DOHH2 (cell line): ENCODE data around the gene SESN1.
A peak's percentile ranks its signal among the peaks of the same experiment; 100 is the strongest.

Source experiments
- H3F3A ChIP-seq: fragments of 200-600 bp; sonication (generic), shearing (Covaris generic); 2 replicates; pipeline ENCODE4 v1.6.0; 2016; ENCODE audit warnings: antibody characterized with exemption, mild to moderate bottlenecking; ENCODE audit not compliant: control insufficient read depth, insufficient read depth
- H3K27ac ChIP-seq: fragments of 200-600 bp; sonication (generic); 2 replicates; pipeline ENCODE4 v1.5.1; 2014; ENCODE audit warnings: low read depth, mild to moderate bottlenecking, low read length, moderate library complexity
- H3K27me3 ChIP-seq: fragments of 200-600 bp; sonication (generic); 2 replicates; pipeline ENCODE4 v1.6.1; 2014; ENCODE audit warnings: mild to moderate bottlenecking, low read length, mixed read lengths; ENCODE audit not compliant: control insufficient read depth
- H3K36me3 ChIP-seq: fragments of 200-600 bp; sonication (generic); 2 replicates; pipeline ENCODE4 v1.6.1; 2014; ENCODE audit warnings: mild to moderate bottlenecking, low read length, moderate library complexity, mixed read lengths; ENCODE audit not compliant: control insufficient read depth
- H3K4me1 ChIP-seq: fragments of 200-600 bp; sonication (generic); 2 replicates; pipeline ENCODE4 v1.6.1; 2014; ENCODE audit warnings: mild to moderate bottlenecking, low read length, mixed read lengths; ENCODE audit not compliant: control insufficient read depth
- H3K4me2 ChIP-seq: fragments of 200-600 bp; sonication (generic); 2 replicates; pipeline ENCODE4 v1.6.0; 2014; ENCODE audit warnings: mild to moderate bottlenecking, low read length, moderate library complexity
- H3K4me3 ChIP-seq: fragments of 200-600 bp; sonication (generic); 2 replicates; pipeline ENCODE4 v1.5.1; 2014; ENCODE audit warnings: mild to moderate bottlenecking, low read length, mixed read lengths
- H3K79me2 ChIP-seq: fragments of 200-600 bp; sonication (generic); 2 replicates; pipeline ENCODE4 v1.6.1; 2014; ENCODE audit warnings: mild to moderate bottlenecking, low read length, mixed read lengths; ENCODE audit not compliant: control insufficient read depth
- H3K9me2 ChIP-seq: fragments of 200-600 bp; sonication (generic); replicated peaks from 2 replicates; pipeline ENCODE4 v1.6.1; 2014; ENCODE audit warnings: mild to moderate bottlenecking, low read length, mixed read lengths; ENCODE audit not compliant: control insufficient read depth
- H3K9me3 ChIP-seq: fragments of 200-600 bp; sonication (generic); 2 replicates; pipeline ENCODE4 v1.6.1; 2014; ENCODE audit warnings: antibody characterized with exemption, low read length, mixed read lengths; ENCODE audit not compliant: control insufficient read depth, insufficient read depth
- H4K20me1 ChIP-seq: fragments of 200-600 bp; sonication (generic); 2 replicates; pipeline ENCODE4 v1.6.0; 2014; ENCODE audit warnings: low read depth, mild to moderate bottlenecking, antibody characterized with exemption, low read length, moderate library complexity; ENCODE audit not compliant: control insufficient read depth, insufficient read depth
- EZH2phosphoT487 ChIP-seq: fragments of 200-600 bp; sonication (generic); IDR thresholded peaks from 2 replicates; pipeline ENCODE4 v1.6.1; 2017; ENCODE audit warnings: borderline replicate concordance, mild to moderate bottlenecking, antibody characterized with exemption, low read length, moderate library complexity, mixed read lengths
- TF ChIP-seq, protein P1 (sequence below): fragments of 200-600 bp; sonication (generic); IDR thresholded peaks from one replicate; pipeline ENCODE4 v1.5.1; 2014; ENCODE audit warnings: antibody characterized with exemption, mild to moderate bottlenecking, low read depth, low read length; ENCODE audit not compliant: poor library complexity, severe bottlenecking

Gene SESN1

GRCh38 chr6:109014606-109015005 lies 80.0 kb downstream of the SESN1 start:
- no peak overlapping the region for H3K4me3 ChIP-seq
- no peaks in the 10 kb centered on the region for H3K79me2 ChIP-seq
- H4K20me1 ChIP-seq, result no peaks in the 10 kb centered on the region
- H3K27ac ChIP-seq, result no peak overlapping the region
- TF ChIP-seq, protein P1, sequence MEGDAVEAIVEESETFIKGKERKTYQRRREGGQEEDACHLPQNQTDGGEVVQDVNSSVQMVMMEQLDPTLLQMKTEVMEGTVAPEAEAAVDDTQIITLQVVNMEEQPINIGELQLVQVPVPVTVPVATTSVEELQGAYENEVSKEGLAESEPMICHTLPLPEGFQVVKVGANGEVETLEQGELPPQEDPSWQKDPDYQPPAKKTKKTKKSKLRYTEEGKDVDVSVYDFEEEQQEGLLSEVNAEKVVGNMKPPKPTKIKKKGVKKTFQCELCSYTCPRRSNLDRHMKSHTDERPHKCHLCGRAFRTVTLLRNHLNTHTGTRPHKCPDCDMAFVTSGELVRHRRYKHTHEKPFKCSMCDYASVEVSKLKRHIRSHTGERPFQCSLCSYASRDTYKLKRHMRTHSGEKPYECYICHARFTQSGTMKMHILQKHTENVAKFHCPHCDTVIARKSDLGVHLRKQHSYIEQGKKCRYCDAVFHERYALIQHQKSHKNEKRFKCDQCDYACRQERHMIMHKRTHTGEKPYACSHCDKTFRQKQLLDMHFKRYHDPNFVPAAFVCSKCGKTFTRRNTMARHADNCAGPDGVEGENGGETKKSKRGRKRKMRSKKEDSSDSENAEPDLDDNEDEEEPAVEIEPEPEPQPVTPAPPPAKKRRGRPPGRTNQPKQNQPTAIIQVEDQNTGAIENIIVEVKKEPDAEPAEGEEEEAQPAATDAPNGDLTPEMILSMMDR, result no peak
- no peak for TF ChIP-seq EZH2phosphoT487
- H3K9me2 ChIP-seq, result no peaks in the 10 kb centered on the region
- H3K9me3 ChIP-seq, result no peaks in the 10 kb centered on the region
- peaks cover 8% of the 10 kb centered on the region for H3F3A ChIP-seq
- no peaks in the 10 kb centered on the region for H3K36me3 ChIP-seq
- H3K27me3 ChIP-seq, result no peaks in the 10 kb centered on the region
- peaks cover 40% of the 10 kb centered on the region for H3K4me1 ChIP-seq
- H3K4me2 ChIP-seq, result no peak overlapping the region; the same call in 1 of the 2 replicates

DNA sequence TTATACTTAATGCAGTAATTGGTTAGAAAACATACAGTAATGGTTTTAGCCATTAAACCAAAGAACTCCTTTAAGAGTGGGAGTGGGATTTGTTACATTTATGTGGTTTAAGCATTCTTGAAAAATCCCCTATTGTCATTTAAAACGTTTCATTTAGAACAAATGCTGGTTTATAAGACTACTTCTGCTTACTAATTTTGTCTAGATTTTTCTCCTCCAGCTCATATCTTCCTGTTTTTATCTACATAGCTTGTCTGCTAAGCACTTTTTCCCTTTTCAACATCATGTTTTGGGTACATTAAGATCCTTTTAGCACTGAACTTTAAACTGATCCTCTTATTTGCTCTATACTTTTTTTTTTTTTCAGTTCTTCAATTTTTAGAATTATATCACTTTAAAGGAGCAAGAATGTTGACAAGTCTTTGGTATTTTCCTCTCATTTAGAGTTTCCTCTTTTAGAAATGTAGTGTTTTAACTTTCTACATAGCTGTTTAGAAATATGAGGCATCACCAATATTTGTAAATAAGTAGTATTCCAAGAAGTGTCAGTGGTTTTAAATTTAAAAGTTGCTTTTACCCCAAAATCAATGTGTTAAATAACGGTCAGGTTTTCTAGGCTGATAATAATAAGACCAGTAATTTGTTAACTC lies 80.9 kb downstream of the SESN1 start:
- no peak for TF ChIP-seq EZH2phosphoT487
- TF ChIP-seq, protein P1, result no peak
- Histone ChIP-seq H3K9me2 (no peaks in the 10 kb centered on the region), H3K79me2 (no peaks in the 10 kb centered on the region; the same call in 1 of the 2 replicates), H3K27ac (peak overlapping the region; percentile 21), H4K20me1 (no peaks in the 10 kb centered on the region), H3K27me3 (no peaks in the 10 kb centered on the region), H3K9me3 (no peaks in the 10 kb centered on the region), H3K4me3 (peak overlapping the region; percentile 42), H3K4me2 (peak overlapping the region; percentile 63), H3K4me1 (peaks cover 42% of the 10 kb centered on the region), H3K36me3 (no peaks in the 10 kb centered on the region), H3F3A (peaks cover 8% of the 10 kb centered on the region)

DNA sequence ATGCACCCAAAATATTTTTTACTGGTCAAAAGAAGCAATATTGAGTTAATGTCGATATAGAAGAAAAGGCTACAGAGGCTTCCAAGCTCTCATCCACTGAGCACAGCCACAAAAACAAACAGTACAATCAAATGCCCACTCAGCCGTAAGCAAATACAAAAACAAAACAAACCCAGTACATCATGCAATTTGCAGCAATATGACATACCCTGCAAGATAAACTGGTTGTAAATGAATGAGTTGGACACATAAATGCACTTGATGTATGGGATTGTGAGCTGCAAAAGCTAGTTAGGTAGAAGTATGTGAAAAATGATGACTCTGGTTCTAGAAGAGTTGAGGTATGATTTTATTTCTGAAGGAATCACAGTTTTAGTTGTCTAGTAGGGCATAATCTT lies 83.9 kb downstream of the SESN1 start:
- H3K9me2 ChIP-seq, result no peaks in the 10 kb centered on the region
- no peak overlapping the region for H3K27ac ChIP-seq
- peaks cover 62% of the 10 kb centered on the region for H3K4me1 ChIP-seq
- H3K4me3 ChIP-seq, result peak overlapping the region; percentile 86
- peak overlapping the region; percentile 89 for H3K4me2 ChIP-seq
- H3K36me3 ChIP-seq, result no peaks in the 10 kb centered on the region
- peaks cover 12% of the 10 kb centered on the region for H3F3A ChIP-seq
- H3K9me3 ChIP-seq, result no peaks in the 10 kb centered on the region
- no peaks in the 10 kb centered on the region; the same call in 1 of the 2 replicates for H3K79me2 ChIP-seq
- H3K27me3 ChIP-seq, result no peaks in the 10 kb centered on the region
- H4K20me1 ChIP-seq, result no peaks in the 10 kb centered on the region
- TF ChIP-seq EZH2phosphoT487, result no peak
- TF ChIP-seq, protein P1, result no peak
